Epithelial cell of proximal tubule (primary cell): Measurements from ENCODE around the gene UBB. TPM values are rescaled to one million over a fixed set of nuclear protein-coding genes. Genes with fewer than 3 reads are reported as not detected.

Experiments used
- DNase-seq: peaks from one replicate; pipeline ENCODE4 v3.0.0-alpha.2; 2011; ENCODE audit warnings: low read depth
- H3K4me3 ChIP-seq: 2 replicates; pipeline ENCODE4 v1.5.1; 2011; ENCODE audit warnings: low read depth, mild to moderate bottlenecking, low read length
- CTCF ChIP-seq: conservative IDR thresholded peaks from 2 replicates; pipeline ENCODE4 v1.5.1; 2012; ENCODE audit warnings: low read depth, mild to moderate bottlenecking, low read length
- total RNA-seq: library from RNA; depleted of rRNA; stranded (reverse); fragments of >200 nt; gene quantifications from 2 replicates; pipeline ENCODE4 v1.2.3, GENCODE V29; 2015

The UBB gene
- total RNA-seq, 1 donor from 2014 or later = 1,348 TPM

- H3K4me3 ChIP-seq = no peak overlapping the region
- no peak for TF ChIP-seq CTCF
- no peak for DNase-seq
Measured at GRCh38 chr17:16427020-16427419, 46.1 kb downstream of the UBB start.

- peak; percentile 82 for TF ChIP-seq CTCF
- no peak overlapping the region for H3K4me3 ChIP-seq
- DNase-seq = no peak
Measured at GRCh38 chr17:16428098-16428882, 47.4 kb downstream of the UBB start.

- no peak overlapping the region for H3K4me3 ChIP-seq
- no peak for DNase-seq
- no peak for TF ChIP-seq CTCF
Measured at GRCh38 chr17:16429083-16429482, 48.2 kb downstream of the UBB start.

- no peak overlapping the region for H3K4me3 ChIP-seq
- no peak for DNase-seq
- no peak for TF ChIP-seq CTCF
Measured at GRCh38 chr17:16430650-16431049, 49.8 kb downstream of the UBB start.

- H3K4me3 ChIP-seq = no peak overlapping the region
- no peak for TF ChIP-seq CTCF
- DNase-seq = no peak
Measured at GRCh38 chr17:16432017-16432416, 51.1 kb downstream of the UBB start.

Other genes with a start within 250 kb of the UBB start
- gene NCOR1, start 165.6 kb upstream of the UBB start, total RNA-seq = 65.8 and 86.0 TPM in 2 replicates
- 17.5 and 24.4 TPM in 2 replicates for gene PIGL, start 163.9 kb upstream of the UBB start, total RNA-seq
- gene CENPV, start 27.6 kb upstream of the UBB start, total RNA-seq = 91.3 and 144 TPM in 2 replicates
- gene TRPV2, start 34.5 kb downstream of the UBB start, total RNA-seq = 8.5 and 28.4 TPM in 2 replicates
- 0.22 and 0.23 TPM in 2 replicates for gene LRRC75A, start 111.1 kb downstream of the UBB start, total RNA-seq
- gene ZNF287, start 188.1 kb downstream of the UBB start, total RNA-seq = 3.3 and 5.2 TPM in 2 replicates